GM13977 (cell line): ENCODE results near the gene PGA3.
"Not testable (repeated sequence)": the region's sequence is repeated elsewhere in the genome, so short reads cannot be mapped to it uniquely, and the experiment has no call there.

Experiments
- DNase-seq: peaks from one replicate; pipeline ENCODE4 v3.0.0; 2012; ENCODE audit warnings: low spot score
- CTCF ChIP-seq: IDR thresholded peaks from 2 replicates; pipeline ENCODE4 v1.5.1; 2012; ENCODE audit warnings: mild to moderate bottlenecking, control low read depth; ENCODE audit not compliant: insufficient read depth; ENCODE audit errors: extremely low read depth, missing control alignments
- in situ Hi-C: fragments of 300-500 bp; cut with MboI; formaldehyde crosslinking; loops from one replicate; pipeline ENCODE4 v1.12.0; 2022; ENCODE audit warnings: low sequenced_read_pairs, low pct_unique_long_range_greater_than_20kb, mixed read lengths, inconsistent platforms; ENCODE audit not compliant: unreplicated experiment

The PGA3 gene

GRCh38 chr11:61164606-61165424 is 38.5 kb upstream of the PGA3 start:
- DNase-seq = no peak
- TF ChIP-seq CTCF = no peak
- in situ Hi-C loops = no loop called here

GRCh38 chr11:61165785-61166184 is 37.5 kb upstream of the PGA3 start:
- in situ Hi-C loops, DNase-seq: not testable (repeated sequence)

GRCh38 chr11:61166331-61166730 is 37.0 kb upstream of the PGA3 start:
- in situ Hi-C loops, DNase-seq: not testable (repeated sequence)

- no peak for TF ChIP-seq CTCF
- DNase-seq = no peak
- in situ Hi-C loops = no loop called here
Observed at GRCh38 chr11:61168042-61168688, 35.1 kb upstream of the PGA3 start.

- in situ Hi-C loops = no loop called here
- no peak for TF ChIP-seq CTCF
- no peak for DNase-seq
Observed at GRCh38 chr11:61168800-61169199, 34.5 kb upstream of the PGA3 start.

GRCh38 chr11:61170566-61170965 is 32.7 kb upstream of the PGA3 start:
- in situ Hi-C loops = no loop called here
- TF ChIP-seq CTCF = no peak
- no peak for DNase-seq

GRCh38 chr11:61171907-61172306 is 31.4 kb upstream of the PGA3 start:
- no peak for DNase-seq
- TF ChIP-seq CTCF = no peak
- in situ Hi-C loops = no loop called here

- TF ChIP-seq CTCF = no peak
- no peak for DNase-seq
Observed at GRCh38 chr11:61172356-61172755, 31.0 kb upstream of the PGA3 start.

More at GRCh38 chr11:61172356-61172755, 31.0 kb upstream of the PGA3 start:
- in situ Hi-C loops = no loop called here
